K562 (cell line): Measurements from ENCODE around the gene YLPM1. TPM values are rescaled to one million over a fixed set of nuclear protein-coding genes. Genes with fewer than 3 reads are reported as not detected.

Source experiments
- ATAC-seq: fragments of 200-7000 bp; cut with Tn5 transposase; 3 replicates; pipeline ENCODE4 v1.9.1; 2020; ENCODE audit warnings: moderate library complexity
- BruUV-seq: library from RNA; stranded (reverse); fragments of 400-500 nt; replicated peaks from 2 replicates; lab custom pipeline; 2021; lab: Mats Ljungman, UMichigan
- CTCF ChIA-PET: fragments of 300-600 bp; formaldehyde crosslinking; extraction: SDS; loops from one replicate; lab custom pipeline; 2021; ENCODE audit warnings: low intra/inter-chr PET ratio; lab: Yijun Ruan, JAX
- POLR2A ChIA-PET: fragments of 300-600, 350-650 bp; sonication (Branson Sonifier 250); formaldehyde crosslinking; extraction: SDS; loops from one replicate; lab custom pipeline; 2021; ENCODE audit warnings: antibody characterized with exemption, inconsistent platforms; lab: Yijun Ruan, JAX
- DNase-seq, 4 experiments: peaks; one replicate each; pipeline versions ENCODE4 v3.0.0 to v3.0.0-alpha.2; 2011 to 2018; ENCODE audit warnings: low spot score in 3 of 4, mixed read lengths in 3 of 4; ENCODE audit errors: extremely low read depth in 1 of 4
- FAIRE-seq: peaks from 2 replicates; lab custom pipeline; 2011; peaks lifted over from hg19 to GRCh38; lab: Jason Lieb, UNC
- H2AFZ ChIP-seq: 2 replicates; pipeline ENCODE4 v1.6.0; 2011; ENCODE audit warnings: low read depth, low read length, control low read depth, inconsistent platforms
- H3K27ac ChIP-seq: fragments of 200-600 bp; 3 replicates; pipeline ENCODE4 v1.8.0; 2011; ENCODE audit warnings: low read depth, mild to moderate bottlenecking, control low read depth, inconsistent platforms, low read length, moderate library complexity, mixed read lengths; ENCODE audit errors: extremely low read depth
- H3K27me3 ChIP-seq, 2 experiments: fragments of 300-600 bp in 1 of 2; 2 replicates in 1 of 2; 3 replicates in 1 of 2; pipeline versions ENCODE4 v1.6.0 to v1.8.0; 2011; ENCODE audit warnings: inconsistent platforms in 2 of 2, low read length in 2 of 2, mild to moderate bottlenecking in 1 of 2, mixed read lengths in 1 of 2, moderate library complexity in 1 of 2; ENCODE audit not compliant: control insufficient read depth in 2 of 2, insufficient read depth in 2 of 2
- H3K36me3 ChIP-seq: fragments of 300-600 bp; 3 replicates; pipeline ENCODE4 v1.8.0; 2011; ENCODE audit warnings: mild to moderate bottlenecking, low read length, inconsistent platforms; ENCODE audit not compliant: control insufficient read depth, insufficient read depth
- H3K4me1 ChIP-seq, 2 experiments: fragments of 200-600 bp in 1 of 2; replicated peaks in 1 of 2; 2 replicates in 1 of 2; 3 replicates in 1 of 2; pipeline versions ENCODE4 v1.5.1 to v1.8.0; 2011; ENCODE audit warnings: inconsistent platforms in 2 of 2, low read length in 2 of 2, mild to moderate bottlenecking in 1 of 2, mixed read lengths in 1 of 2, moderate library complexity in 1 of 2; ENCODE audit not compliant: control insufficient read depth in 2 of 2, insufficient read depth in 2 of 2
- H3K4me2 ChIP-seq: 2 replicates; pipeline ENCODE4 v1.6.1; 2011; ENCODE audit warnings: low read length, control low read depth, inconsistent platforms, mixed read lengths; ENCODE audit not compliant: insufficient read depth
- H3K4me3 ChIP-seq: fragments of 200-600 bp; sonication (generic), shearing (Covaris generic); 2 replicates; pipeline ENCODE4 v1.5.1; 2016; ENCODE audit warnings: control low read depth, inconsistent platforms
- H3K79me2 ChIP-seq: fragments of 200-600 bp; 3 replicates; pipeline ENCODE4 v1.8.0; 2011; ENCODE audit warnings: low read length, inconsistent platforms; ENCODE audit not compliant: control insufficient read depth, insufficient read depth
- H3K9ac ChIP-seq, 2 experiments: 2 replicates each; pipeline versions ENCODE4 v1.6.0 to v1.6.1; 2011; ENCODE audit warnings: low read depth in 2 of 2, low read length in 2 of 2, control low read depth in 1 of 2, inconsistent platforms in 1 of 2, mild to moderate bottlenecking in 1 of 2, mixed read lengths in 1 of 2; ENCODE audit not compliant: insufficient read depth in 1 of 2
- H3K9me1 ChIP-seq: one replicate; pipeline ENCODE4 v1.6.0; 2011; ENCODE audit warnings: inconsistent platforms, mild to moderate bottlenecking, low read length, moderate library complexity; ENCODE audit not compliant: control insufficient read depth, insufficient read depth
- H3K9me3 ChIP-seq: replicated peaks from 2 replicates; pipeline ENCODE4 v1.5.1; 2011; ENCODE audit warnings: low read depth, low read length, inconsistent platforms; ENCODE audit not compliant: control insufficient read depth, insufficient read depth
- H4K20me1 ChIP-seq: replicated peaks from 2 replicates; pipeline ENCODE4 v1.6.1; 2011; ENCODE audit warnings: low read length, inconsistent platforms, mixed read lengths; ENCODE audit not compliant: control insufficient read depth, insufficient read depth
- TSC22D4 ChIP-seq: fragments of 450-650 bp; IDR thresholded peaks from 2 replicates; pipeline ENCODE4 v1.6.1; 2016; ENCODE audit warnings: missing genetic modification characterization, missing biosample characterization, control low read depth
- ZFX ChIP-seq: sonication (generic); formaldehyde crosslinking; IDR thresholded peaks from 2 replicates; pipeline ENCODE4 v1.8.0; 2022; ENCODE audit warnings: mild to moderate bottlenecking, missing genetic modification reagents, moderate library complexity
- ZNF184 ChIP-seq: sonication (generic); formaldehyde crosslinking; IDR thresholded peaks from 2 replicates; pipeline ENCODE4 v1.5.0; 2020; ENCODE audit warnings: missing genetic modification reagents
- WGBS: fragments of 100-300 bp; shearing (Covaris generic); methylation state at CpG from one replicate; pipeline ENCODE4 v1.1.6; 2016; ENCODE audit warnings: low coverage, mixed read lengths; ENCODE audit not compliant: insufficient coverage; ENCODE audit errors: missing lambda C conversion rate; 5-methylcytosine and 5-hydroxymethylcytosine counted together
- in situ Hi-C: fragments of 300-500 bp; cut with MboI; formaldehyde crosslinking; loops from 4 replicates; pipeline ENCODE4 v1.15.0; 2018; ENCODE audit warnings: inconsistent platforms, mixed read lengths
- intact Hi-C: fragments of 100-400 bp; cut with micrococcal nuclease; formaldehyde crosslinking; loops from 2 replicates; pipeline ENCODE4 v1.14.2; 2022
- polyA plus RNA-seq, 8 experiments: library from polyadenylated mRNA; depleted of rRNA in 4 of 8; stranded (reverse) in 5 of 8; unstranded in 3 of 8; fragments of >200 nt; fragmentation: Nextera tagmentation in 2 of 8; fragmentation: Illumina TruSeq in 1 of 8; extraction: Ambion mirVana in 2 of 8; extraction: Trizol in 1 of 8; gene quantifications; 2 replicates each; pipeline versions ENCODE4 v1.2.1 to v1.2.3, GENCODE V29; 2011 to 2014; ENCODE audit warnings: inconsistent platforms in 1 of 8, missing spikeins in 1 of 8
- total RNA-seq, 7 experiments: library from RNA; depleted of rRNA in 6 of 7; stranded (reverse); fragments of >200 nt in 6 of 7; fragmentation: Illumina TruSeq in 2 of 7; extraction: Trizol in 2 of 7; gene quantifications; 2 replicates each; pipeline versions ENCODE4 v1.2.1 to v1.2.3, GENCODE V29; 2011 to 2021; ENCODE audit warnings: low replicate concordance in 1 of 7
- TF ChIP-seq, protein P1 (sequence below), 2 experiments: fragments of 250-450 bp in 1 of 2; fragments of 450-650 bp in 1 of 2; sonication (Bioruptor Pico) in 1 of 2; IDR thresholded peaks; 2 replicates each; pipeline versions ENCODE4 v1.6.1 to v1.8.0; 2016 to 2021; ENCODE audit warnings: mild to moderate bottlenecking in 2 of 2, moderate library complexity in 2 of 2, missing compliant biosample characterization in 1 of 2, missing genetic modification characterization in 1 of 2

The YLPM1 gene
- total and polyA plus RNA-seq, 9 of the 15 experiments (the other 6 are each of a cell fraction or from before 2014, with no cell fraction given): 7.2 to 32.7 (median 14.6) TPM

DNA sequence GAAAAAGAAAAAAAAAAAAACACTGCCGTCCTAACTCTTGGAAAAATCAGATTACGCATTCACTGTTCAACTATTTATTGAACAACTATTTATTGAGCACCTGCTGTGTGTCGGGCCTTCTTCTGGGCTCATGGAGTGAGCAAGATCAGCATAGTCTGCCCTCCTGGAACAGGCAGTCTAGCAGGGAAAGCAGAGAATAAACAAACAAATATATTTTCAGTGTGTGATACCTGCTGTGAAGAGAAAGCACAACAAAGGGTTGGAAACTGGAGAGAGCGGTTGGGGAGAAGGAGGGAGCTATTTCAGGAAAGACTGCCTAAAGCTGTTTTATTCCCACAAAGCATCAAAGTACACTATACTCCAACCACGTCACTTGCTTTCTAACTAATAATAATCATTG is 102.0 kb downstream of the YLPM1 start:
- Histone ChIP-seq H3K9me3 (no peaks in the 10 kb centered on the region), H3K27ac (no peak overlapping the region), H3K9me1 (no peaks in the 10 kb centered on the region), H3K9ac (no peak overlapping the region), H4K20me1 (no peaks in the 10 kb centered on the region)
- 74% methylated on average over 5 of the region's 5 CpGs for WGBS
- intact Hi-C loops: no loop called here
- TF ChIP-seq TSC22D4 (tag) (no peak), ZFX (CRISPR knock-in tag) (no peak), ZNF184 (CRISPR knock-in tag) (no peak)
- TF ChIP-seq, protein P1, sequence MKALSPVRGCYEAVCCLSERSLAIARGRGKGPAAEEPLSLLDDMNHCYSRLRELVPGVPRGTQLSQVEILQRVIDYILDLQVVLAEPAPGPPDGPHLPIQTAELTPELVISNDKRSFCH (CRISPR knock-in tag; IDR thresholded peaks at IDR 0.05): no peak
- TF ChIP-seq, protein P1 (tag; IDR thresholded peaks at IDR 0.05): no peak
- TF ChIP-seq, all 486 proteins: peak for 0
- ATAC-seq: no peak
- Histone ChIP-seq H3K36me3 (no peaks in the 10 kb centered on the region), H2AFZ (no peak overlapping the region), H3K4me1 (no peaks in the 10 kb centered on the region; a peak in 1 of 5 replicates), H3K79me2 (no peaks in the 10 kb centered on the region), H3K27me3 (no peaks in the 10 kb centered on the region), H3K4me2 (no peak overlapping the region), H3K4me3 (no peak overlapping the region)
- CTCF ChIA-PET: interaction anchor here (0.7 kb wide), 1 partner anchor 283 kb away, joined by 4 read pairs; no protein-coding TSS in a partner anchor
- POLR2A ChIA-PET: no interaction called here
- DNase-seq: no peak
- no TSS peak for BruUV-seq
- in situ Hi-C loops: loop anchor here (10.0 kb wide), 1 partner anchor 440 kb away; no protein-coding TSS in a partner anchor
- no peak for FAIRE-seq
